CD4-positive, alpha-beta T cell treated with Interleukin-12 subunit alpha and Interleukin-12 subunit beta, for 1 hour (primary cell): Measurements from ENCODE around the gene CMTM1.

ENCODE experiments used
- DNase-seq: peaks from one replicate; pipeline ENCODE4 v3.0.0-alpha.2; 2020

CMTM1 gene

GRCh38 chr16:66539623-66540469 is 26.4 kb upstream of the CMTM1 start:
- DNase-seq: no peak

GRCh38 chr16:66541388-66542355 is 24.6 kb upstream of the CMTM1 start:
- DNase-seq: no peak

GRCh38 chr16:66542396-66542795 is 23.8 kb upstream of the CMTM1 start:
- no peak for DNase-seq

- DNase-seq: no peak
Observed at GRCh38 chr16:66543541-66543940, 22.7 kb upstream of the CMTM1 start.

- no peak for DNase-seq
Observed at GRCh38 chr16:66544016-66544757, 22.1 kb upstream of the CMTM1 start.

GRCh38 chr16:66547101-66547989 is 18.9 kb upstream of the CMTM1 start:
- no peak for DNase-seq

- no peak for DNase-seq
Observed at GRCh38 chr16:66548068-66548467, 18.2 kb upstream of the CMTM1 start.

GRCh38 chr16:66548868-66549267 is 17.4 kb upstream of the CMTM1 start:
- no peak for DNase-seq

GRCh38 chr16:66549284-66550131 is 16.7 kb upstream of the CMTM1 start, which contains the start of gene TK2:
TSS of gene TK2 (minus strand) at chr16:66550122. CDS start at chr16:66550061, 61 bp downstream.
- DNase-seq: peak; percentile 57

GRCh38 chr16:66551348-66551759 is 14.9 kb upstream of the CMTM1 start:
- DNase-seq: peak; percentile 72

- no peak for DNase-seq
Observed at GRCh38 chr16:66551788-66552285, 14.4 kb upstream of the CMTM1 start.

GRCh38 chr16:66552286-66553177 is 13.7 kb upstream of the CMTM1 start, which contains the start of gene CKLF:
TSS of gene CKLF (plus strand) at chr16:66552576. CDS start at chr16:66552716, 140 bp downstream.
- peak; percentile 94 for DNase-seq

GRCh38 chr16:66553223-66553622 is 13.0 kb upstream of the CMTM1 start:
- peak; percentile 23 for DNase-seq

GRCh38 chr16:66554021-66554420 is 12.2 kb upstream of the CMTM1 start:
- DNase-seq: no peak

- no peak for DNase-seq
Observed at GRCh38 chr16:66554495-66554894, 11.7 kb upstream of the CMTM1 start.

- DNase-seq: no peak
Observed at GRCh38 chr16:66560107-66560506, 6.1 kb upstream of the CMTM1 start.

GRCh38 chr16:66561381-66562080 is 4.7 kb upstream of the CMTM1 start:
- no peak for DNase-seq

- DNase-seq: peak; percentile 33
Observed at GRCh38 chr16:66562409-66562808, 3.8 kb upstream of the CMTM1 start.

- no peak for DNase-seq
Observed at GRCh38 chr16:66562986-66563385, 3.3 kb upstream of the CMTM1 start.
